T47D (cell line): ENCODE results near the gene PHF23.

Experiments used
- DNase-seq, 2 experiments: peaks; one replicate each; pipeline versions ENCODE4 v3.0.0 to v3.0.0-alpha.2; 2011 to 2012; ENCODE audit warnings: low read depth in 1 of 2, low spot score in 1 of 2
- JUND ChIP-seq: IDR thresholded peaks from 2 replicates; pipeline ENCODE4 v1.6.1; 2012; ENCODE audit warnings: low read depth
- in situ Hi-C: cut with HindIII; loops from 2 replicates; pipeline ENCODE4 v1.10.0; 2016; ENCODE audit warnings: low sequenced_read_pairs, low pct_unique_long_range_greater_than_20kb

Gene PHF23

GRCh38 chr17:7262935-7263800, 23.9 kb upstream of the PHF23 start:
- no peak for TF ChIP-seq JUND
- peak; percentile 39 to 89 for DNase-seq
- in situ Hi-C loops = no loop called here

- in situ Hi-C loops = no loop called here
- TF ChIP-seq JUND = no peak
- peak; percentile 84 to 97 for DNase-seq
Observed at GRCh38 chr17:7262192-7262934, 23.1 kb upstream of the PHF23 start, which contains the start of gene CLDN7. TSS of gene CLDN7 (minus strand) at chr17:7262478. CDS start at chr17:7262043, 435 bp downstream.

- no peak for DNase-seq
- no peak for TF ChIP-seq JUND
- in situ Hi-C loops = no loop called here
Observed at GRCh38 chr17:7261379-7262191, 22.3 kb upstream of the PHF23 start.

GRCh38 chr17:7260651-7261378, 21.6 kb upstream of the PHF23 start:
- TF ChIP-seq JUND = no peak
- in situ Hi-C loops = no loop called here
- DNase-seq = peak; percentile 43 to 67

- no peak for TF ChIP-seq JUND
- in situ Hi-C loops = no loop called here
- DNase-seq = no peak
Observed at GRCh38 chr17:7260151-7260550, 20.9 kb upstream of the PHF23 start.

GRCh38 chr17:7259555-7259889, 20.3 kb upstream of the PHF23 start:
- no peak for TF ChIP-seq JUND
- DNase-seq = no peak
- in situ Hi-C loops = no loop called here

- TF ChIP-seq JUND = no peak
- DNase-seq = no peak
- in situ Hi-C loops = no loop called here
Observed at GRCh38 chr17:7258731-7259554, 19.7 kb upstream of the PHF23 start.

- no peak for TF ChIP-seq JUND
- in situ Hi-C loops = no loop called here
Observed at GRCh38 chr17:7256766-7257456, 17.7 kb upstream of the PHF23 start.

GRCh38 chr17:7254511-7254910, 15.3 kb upstream of the PHF23 start:
- TF ChIP-seq JUND = no peak
- in situ Hi-C loops = no loop called here
- no peak for DNase-seq

More at GRCh38 chr17:7256766-7257456, 17.7 kb upstream of the PHF23 start:
- no peak for DNase-seq

GRCh38 chr17:7253082-7253481, 13.8 kb upstream of the PHF23 start:
- in situ Hi-C loops = no loop called here
- TF ChIP-seq JUND = no peak
- no peak for DNase-seq
